HG02759 (cell line): Measurements from ENCODE around the gene CWC22.
A peak's percentile ranks its signal among the peaks of the same experiment; 100 is the strongest.
"Not testable (repeated sequence)": the region's sequence is repeated elsewhere in the genome, so short reads cannot be mapped to it uniquely, and the experiment has no call there.

Experiments
- ATAC-seq: cut with Tn5 transposase; IDR thresholded peaks from one replicate; pipeline ENCODE4 v1.9.1; 2021; ENCODE audit warnings: mild to moderate bottlenecking, moderate library complexity; ENCODE audit not compliant: unreplicated experiment

The CWC22 gene

GRCh38 chr2:180006781-180007579, at the start of gene CWC22:
CWC22 (minus strand) TSS chr2:180007297; CDS start chr2:179993341, 13,956 bp downstream.
- peak; percentile 95 for ATAC-seq

- no peak for ATAC-seq
Measured at GRCh38 chr2:180056367-180057118, 49.4 kb upstream of the CWC22 start.

- ATAC-seq, result not testable (repeated sequence)
Measured at GRCh38 chr2:180054576-180054975, 47.5 kb upstream of the CWC22 start.

DNA sequence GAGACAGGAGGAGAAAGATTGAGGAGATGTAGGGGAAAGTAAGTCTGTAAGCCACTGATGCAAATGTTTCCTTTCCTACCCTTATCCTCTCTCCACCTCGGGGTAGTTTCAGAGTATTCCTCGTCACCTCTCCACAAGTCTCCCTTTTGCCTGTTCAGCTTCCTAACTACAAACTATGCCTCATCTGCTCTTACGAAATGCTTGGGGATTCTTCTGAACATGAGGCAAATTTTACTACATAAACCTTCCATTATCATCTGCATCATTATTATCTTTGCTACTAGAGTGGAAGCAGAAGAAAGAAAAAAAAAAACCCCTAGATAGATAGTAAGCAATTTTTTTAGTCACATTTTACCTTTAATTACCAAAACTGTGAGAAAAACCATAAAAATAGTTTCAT, 43.1 kb upstream of the CWC22 start:
- ATAC-seq, result no peak

DNA sequence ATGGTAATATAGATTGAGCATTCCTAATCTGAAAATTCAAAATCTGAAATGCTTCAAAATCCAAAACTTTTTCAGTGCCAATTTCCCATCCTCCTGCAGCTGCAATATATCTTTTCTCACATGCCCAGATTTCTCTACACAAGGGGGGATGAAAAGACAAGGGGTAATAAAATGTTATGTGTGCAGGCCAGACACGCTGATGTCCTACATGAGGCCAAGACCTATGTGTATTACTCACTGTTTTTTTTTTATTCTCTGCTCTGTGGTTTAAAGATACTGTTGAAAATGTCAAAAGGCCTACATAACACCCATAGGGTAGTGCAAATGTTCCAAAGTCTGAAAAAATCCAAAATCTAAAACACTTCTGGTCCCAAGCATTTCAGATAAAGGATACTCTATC, 41.2 kb upstream of the CWC22 start:
- no peak for ATAC-seq

DNA sequence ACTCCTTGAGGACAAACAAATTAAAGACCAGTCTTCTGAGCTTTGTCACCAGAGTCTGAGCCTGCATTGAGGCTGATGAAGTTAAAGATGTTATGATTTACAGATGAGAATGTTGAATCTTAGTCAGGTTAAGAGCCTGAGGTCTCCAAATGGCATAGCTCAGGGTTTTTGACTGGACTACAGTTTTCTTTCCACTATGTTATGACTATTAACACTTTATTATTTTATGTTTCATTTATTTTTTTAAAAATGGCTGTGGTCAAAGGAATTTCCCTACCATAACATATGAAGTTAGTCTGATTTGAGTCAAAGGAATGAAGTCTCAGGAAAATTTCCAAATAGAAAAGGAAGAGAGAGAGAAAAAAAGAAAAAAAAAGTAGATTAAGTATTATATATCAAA, 39.7 kb upstream of the CWC22 start:
- no peak for ATAC-seq

- no peak for ATAC-seq
Measured at GRCh38 chr2:180046202-180046601, 39.1 kb upstream of the CWC22 start.

GRCh38 chr2:180040146-180040925, 33.2 kb upstream of the CWC22 start:
- ATAC-seq, result no peak

DNA sequence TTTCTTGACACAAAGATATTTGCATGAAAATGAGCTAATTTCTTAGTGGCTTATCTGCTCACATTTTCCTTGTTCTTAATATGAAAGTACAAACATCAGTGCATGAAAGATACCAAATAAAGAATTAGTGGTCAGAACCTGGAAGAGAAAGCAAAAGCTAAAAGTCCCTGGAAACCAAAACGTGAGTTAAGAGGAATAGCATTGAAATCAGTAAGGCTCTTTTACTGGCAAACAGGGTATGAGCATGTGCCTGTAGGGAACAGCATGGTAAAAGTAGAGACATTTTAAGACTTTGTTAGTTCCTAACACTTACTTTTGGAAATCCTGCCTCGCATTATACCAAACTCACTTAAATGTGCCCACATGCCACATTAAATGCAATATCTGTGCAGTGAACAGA, 31.9 kb upstream of the CWC22 start:
- no peak for ATAC-seq

GRCh38 chr2:180033993-180034894, 27.1 kb upstream of the CWC22 start:
- no peak for ATAC-seq

- ATAC-seq, result no peak
Measured at GRCh38 chr2:180029575-180029974, 22.5 kb upstream of the CWC22 start.

- ATAC-seq, result no peak
Measured at GRCh38 chr2:180021850-180022249, 14.8 kb upstream of the CWC22 start.

DNA sequence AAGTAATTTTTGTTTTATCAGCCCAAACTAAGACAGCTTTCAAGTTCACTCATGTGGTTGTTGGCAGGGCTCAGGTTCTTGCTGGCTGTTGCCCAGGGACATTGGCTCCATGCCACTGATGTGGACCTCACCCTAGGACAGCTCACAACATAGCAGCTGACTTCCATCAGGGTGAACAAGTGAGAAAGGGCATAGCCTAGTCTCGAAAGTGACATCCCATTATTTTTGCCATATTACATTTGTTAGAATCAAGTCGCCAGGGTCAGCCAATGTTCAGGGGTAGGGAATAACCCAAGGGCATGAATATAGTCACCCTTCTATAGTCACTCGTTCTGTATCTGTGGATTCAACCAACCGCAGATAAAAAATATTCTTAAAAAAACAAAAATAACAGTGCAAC, 10.7 kb upstream of the CWC22 start:
- ATAC-seq, result no peak

- no peak for ATAC-seq
Measured at GRCh38 chr2:180016937-180017336, 9.8 kb upstream of the CWC22 start.

DNA sequence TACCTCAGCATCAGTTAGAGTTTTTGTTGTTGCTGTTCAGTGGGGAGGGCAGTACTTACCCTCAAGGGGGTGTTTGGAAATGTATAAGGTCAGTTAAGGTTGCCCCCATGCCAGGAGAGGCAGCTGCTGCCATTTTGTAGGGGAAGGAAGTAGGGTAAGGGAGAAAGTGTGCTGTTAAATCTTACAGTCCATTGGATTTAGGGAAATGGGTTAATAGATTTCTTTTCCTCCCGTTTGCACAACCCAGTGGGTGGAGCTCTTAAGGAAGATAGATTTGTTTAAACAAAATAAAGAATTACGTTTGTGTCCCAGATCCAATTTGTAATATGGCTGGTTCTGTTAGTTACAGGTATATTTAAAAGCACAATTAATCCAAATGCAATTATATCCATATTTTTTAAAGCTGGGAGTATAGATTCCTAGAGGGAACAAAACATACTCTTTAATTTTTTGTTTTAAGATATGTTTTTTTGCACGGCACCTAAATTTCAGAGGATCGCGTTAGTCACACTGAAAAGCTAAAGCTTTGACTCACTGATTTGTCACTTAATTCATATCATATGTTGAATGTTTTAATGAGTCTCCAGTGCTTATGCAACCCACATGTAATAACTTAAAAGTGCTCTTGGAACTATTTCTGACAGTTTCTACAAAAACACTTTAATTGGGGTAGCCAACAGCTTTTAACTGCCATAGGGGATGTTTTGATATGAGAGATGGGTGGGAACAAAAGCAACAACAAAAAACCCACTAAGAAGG, 9.0 kb upstream of the CWC22 start:
- no peak for ATAC-seq

DNA sequence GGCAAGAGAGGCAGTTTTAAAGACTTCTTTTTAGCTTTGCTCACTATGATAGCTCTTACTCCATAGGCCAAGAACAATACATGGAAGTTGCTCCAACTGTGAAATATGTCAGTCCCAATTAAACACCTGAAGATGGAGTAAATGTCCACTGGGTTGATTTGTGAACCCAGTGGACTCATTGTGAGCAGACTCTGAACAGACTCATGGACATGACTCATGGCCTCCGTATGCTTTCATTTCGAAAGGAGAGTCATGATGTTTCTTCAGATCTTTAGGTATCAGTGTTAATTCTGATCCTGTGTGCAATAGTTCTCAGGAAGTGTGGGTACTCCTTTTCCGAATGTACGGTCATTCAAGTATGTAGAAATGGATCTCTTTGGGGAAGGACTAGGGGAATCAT, 5.4 kb upstream of the CWC22 start:
- ATAC-seq, result no peak

DNA sequence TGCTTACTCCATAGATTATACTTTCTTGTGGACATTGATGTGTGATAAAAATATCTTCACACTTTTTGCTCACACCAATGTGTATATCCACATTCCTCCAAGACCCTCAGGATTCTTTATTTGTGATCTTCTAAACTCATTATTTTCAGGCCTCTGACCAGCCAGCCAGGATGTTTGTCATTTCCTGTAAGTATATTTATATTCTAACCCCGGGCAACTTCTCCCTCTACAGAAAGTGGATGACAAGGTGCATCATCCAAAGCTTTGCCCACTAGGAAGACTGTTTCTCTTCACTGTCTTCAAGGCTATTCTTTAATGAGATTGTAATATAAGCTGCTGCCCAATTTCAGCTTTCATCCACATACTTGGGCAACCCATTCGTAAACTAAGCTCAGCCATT, 3.6 kb upstream of the CWC22 start:
- ATAC-seq, result no peak

GRCh38 chr2:180006231-180006630, 866 bp downstream of the CWC22 start:
- ATAC-seq, result no peak

- ATAC-seq, result not testable (repeated sequence)
Measured at GRCh38 chr2:180005465-180005864, 1.6 kb downstream of the CWC22 start.

GRCh38 chr2:180004731-180005130, 2.4 kb downstream of the CWC22 start:
- ATAC-seq, result no peak
